ENCODE results near the gene TMEM116.

TMEM116 gene

DNA sequence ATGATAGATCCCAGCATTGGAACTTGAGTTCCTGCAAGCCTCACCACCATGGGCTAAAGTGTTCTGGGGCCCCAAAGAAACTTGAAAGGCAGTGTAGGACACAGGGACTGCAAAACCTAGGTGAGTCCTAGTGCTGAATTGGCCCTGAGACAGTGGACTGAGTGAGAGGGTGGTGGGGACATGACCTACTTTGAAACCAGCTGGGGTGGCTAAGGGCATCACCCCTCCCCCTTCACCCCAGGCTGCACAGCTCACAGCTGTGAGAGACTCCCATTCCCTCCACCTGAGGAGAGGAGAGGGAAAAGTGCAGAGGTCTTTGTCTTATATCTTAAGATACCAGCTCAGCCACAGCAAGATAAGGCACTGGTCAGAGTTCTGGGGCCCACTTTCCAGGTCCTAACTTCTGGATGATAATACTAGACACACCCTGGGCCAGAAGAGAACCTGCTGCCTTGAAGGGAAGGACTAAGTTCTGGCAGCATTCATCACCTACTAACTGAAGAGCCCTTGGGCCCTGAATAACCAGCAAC is 108.5 kb downstream of the TMEM116 start:
- H3K36me3 ChIP-seq (ENCODE audit: control insufficient read depth, insufficient read depth, low read length), result no peaks in the 10 kb centered on the region
- H3K4me1 ChIP-seq (ENCODE audit: control insufficient read depth, insufficient read depth, low read length), result no peaks in the 10 kb centered on the region
- H3K27ac ChIP-seq (ENCODE audit: low read length), result no peak overlapping the region
- H3K9me3 ChIP-seq (ENCODE audit: control insufficient read depth, insufficient read depth, low read length), result no peaks in the 10 kb centered on the region
- H3K27me3 ChIP-seq (ENCODE audit: control insufficient read depth, insufficient read depth, low read length), result no peaks in the 10 kb centered on the region
- no peak overlapping the region for H3K4me3 ChIP-seq (ENCODE audit: low read length)
- no peak for DNase-seq (ENCODE audit: low read depth, low spot score)

GRCh38 chr12:111901182-111901581 is 111.8 kb downstream of the TMEM116 start:
- H3K27me3 ChIP-seq (ENCODE audit: control insufficient read depth, insufficient read depth, low read length), result no peaks in the 10 kb centered on the region
- no peak for DNase-seq (ENCODE audit: low read depth, low spot score)
- H3K27ac ChIP-seq (ENCODE audit: low read length), result no peak overlapping the region
- H3K9me3 ChIP-seq (ENCODE audit: control insufficient read depth, insufficient read depth, low read length), result no peaks in the 10 kb centered on the region
- peaks cover 3% of the 10 kb centered on the region; the same call in 1 of the 2 replicates for H3K36me3 ChIP-seq (ENCODE audit: control insufficient read depth, insufficient read depth, low read length)
- no CpG with 5 or more reads among the region's 4 CpGs for WGBS (ENCODE audit: insufficient coverage, insufficient read length)
- H3K4me1 ChIP-seq (ENCODE audit: control insufficient read depth, insufficient read depth, low read length), result no peaks in the 10 kb centered on the region
- no peak overlapping the region for H3K4me3 ChIP-seq (ENCODE audit: low read length)

- Histone ChIP-seq H3K4me1 (ENCODE audit: control insufficient read depth, insufficient read depth, low read length) (no peaks in the 10 kb centered on the region), H3K4me3 (ENCODE audit: low read length) (no peak overlapping the region), H3K36me3 (ENCODE audit: control insufficient read depth, insufficient read depth, low read length) (peaks cover 15% of the 10 kb centered on the region; the same call in 1 of the 2 replicates), H3K27ac (ENCODE audit: low read length) (no peak overlapping the region), H3K27me3 (ENCODE audit: control insufficient read depth, insufficient read depth, low read length) (no peaks in the 10 kb centered on the region), H3K9me3 (ENCODE audit: control insufficient read depth, insufficient read depth, low read length) (no peaks in the 10 kb centered on the region)
- DNase-seq (ENCODE audit: low read depth, low spot score), result no peak
- no CpG with 5 or more reads among the region's 5 CpGs for WGBS (ENCODE audit: insufficient coverage, insufficient read length)
Observed at GRCh38 chr12:111894556-111894955, 118.4 kb downstream of the TMEM116 start.

DNA sequence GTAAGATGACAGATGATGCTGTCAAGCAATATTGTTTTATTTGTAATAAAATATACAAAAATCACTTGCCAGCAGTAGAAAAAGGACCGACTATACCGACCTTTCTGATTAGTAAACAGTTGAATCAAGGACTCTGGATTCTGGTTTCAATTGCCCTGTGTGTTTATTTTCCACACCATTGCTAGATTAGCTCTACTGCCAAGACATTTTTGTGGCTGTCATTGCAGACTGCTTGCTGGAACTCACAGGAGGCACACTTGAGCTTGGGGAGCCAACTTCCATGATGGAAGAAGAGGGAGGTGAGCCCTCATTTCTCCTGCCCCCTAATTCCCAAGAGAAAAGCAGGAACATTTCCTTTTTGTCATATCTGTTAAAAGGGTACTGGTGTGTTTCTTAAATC is 119.7 kb downstream of the TMEM116 start:
- Histone ChIP-seq H3K27me3 (ENCODE audit: control insufficient read depth, insufficient read depth, low read length) (no peaks in the 10 kb centered on the region), H3K4me1 (ENCODE audit: control insufficient read depth, insufficient read depth, low read length) (no peaks in the 10 kb centered on the region), H3K9me3 (ENCODE audit: control insufficient read depth, insufficient read depth, low read length) (no peaks in the 10 kb centered on the region), H3K27ac (ENCODE audit: low read length) (no peak overlapping the region), H3K36me3 (ENCODE audit: control insufficient read depth, insufficient read depth, low read length) (peaks cover 16% of the 10 kb centered on the region; the same call in 1 of the 2 replicates), H3K4me3 (ENCODE audit: low read length) (no peak overlapping the region)
- no CpG with 5 or more reads among the region's 2 CpGs for WGBS (ENCODE audit: insufficient coverage, insufficient read length)
- DNase-seq (ENCODE audit: low read depth, low spot score), result no peak

DNA sequence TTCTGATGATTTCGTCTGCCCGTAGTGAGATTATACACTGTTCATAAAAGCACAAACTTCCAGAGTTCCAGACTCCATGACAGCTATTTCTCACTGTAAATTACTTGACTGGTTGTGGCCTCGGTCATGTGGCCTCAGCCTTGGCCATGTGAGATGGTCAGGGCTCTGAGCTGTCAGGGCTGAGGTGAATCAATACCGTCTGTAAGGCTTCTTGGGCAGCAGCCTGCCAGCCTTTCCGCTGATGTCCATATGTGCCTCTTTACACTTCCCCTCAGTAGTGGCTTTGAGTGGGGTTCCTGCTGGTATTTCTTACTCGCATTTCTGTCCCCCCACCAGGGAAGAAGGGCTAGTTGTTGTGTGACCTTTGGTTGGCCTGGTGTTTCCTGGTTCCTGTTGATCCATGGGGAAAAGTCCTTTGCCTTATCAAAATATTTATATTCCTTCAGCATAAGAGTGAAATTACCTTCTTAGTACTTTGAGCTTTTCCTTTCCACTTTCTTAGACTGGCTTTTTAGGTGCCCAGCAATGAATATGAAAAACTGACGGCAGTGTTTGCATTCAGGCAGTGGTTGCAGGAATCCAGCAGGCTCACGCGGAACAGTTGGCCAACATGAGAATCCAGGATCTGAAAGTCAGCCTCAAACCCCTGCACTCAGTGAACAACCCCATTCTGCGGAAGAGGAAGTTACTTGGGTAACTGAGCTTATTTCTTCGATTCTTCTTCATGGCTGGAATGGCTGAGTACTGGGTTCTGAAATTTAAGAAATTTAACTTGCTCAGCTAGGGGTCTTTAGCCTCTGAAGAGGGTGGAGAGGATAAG is 124.8 kb downstream of the TMEM116 start:
- H3K4me1 ChIP-seq (ENCODE audit: control insufficient read depth, insufficient read depth, low read length), result no peaks in the 10 kb centered on the region
- no peaks in the 10 kb centered on the region for H3K9me3 ChIP-seq (ENCODE audit: control insufficient read depth, insufficient read depth, low read length)
- DNase-seq (ENCODE audit: low read depth, low spot score), result no peak
- no peaks in the 10 kb centered on the region for H3K27me3 ChIP-seq (ENCODE audit: control insufficient read depth, insufficient read depth, low read length)
- no peak overlapping the region for H3K4me3 ChIP-seq (ENCODE audit: low read length)
- H3K27ac ChIP-seq (ENCODE audit: low read length), result no peak overlapping the region
- WGBS (ENCODE audit: insufficient coverage, insufficient read length), result no CpG with 5 or more reads among the region's 11 CpGs
- peaks cover 32% of the 10 kb centered on the region; the same call in 1 of the 2 replicates for H3K36me3 ChIP-seq (ENCODE audit: control insufficient read depth, insufficient read depth, low read length)

- WGBS (ENCODE audit: insufficient coverage, insufficient read length), result no CpG with 5 or more reads among the region's 7 CpGs
- no peak for DNase-seq (ENCODE audit: low read depth, low spot score)
- Histone ChIP-seq H3K27me3 (ENCODE audit: control insufficient read depth, insufficient read depth, low read length) (no peaks in the 10 kb centered on the region), H3K9me3 (ENCODE audit: control insufficient read depth, insufficient read depth, low read length) (no peaks in the 10 kb centered on the region), H3K36me3 (ENCODE audit: control insufficient read depth, insufficient read depth, low read length) (peaks cover 30% of the 10 kb centered on the region; the same call in 1 of the 2 replicates), H3K4me3 (ENCODE audit: low read length) (no peak overlapping the region), H3K4me1 (ENCODE audit: control insufficient read depth, insufficient read depth, low read length) (no peaks in the 10 kb centered on the region), H3K27ac (ENCODE audit: low read length) (no peak overlapping the region)
Observed at GRCh38 chr12:111886662-111887545, 126.1 kb downstream of the TMEM116 start.

GRCh38 chr12:111881716-111882115 is 131.2 kb downstream of the TMEM116 start:
- Histone ChIP-seq H3K27me3 (ENCODE audit: control insufficient read depth, insufficient read depth, low read length) (no peaks in the 10 kb centered on the region), H3K4me3 (ENCODE audit: low read length) (no peak overlapping the region), H3K27ac (ENCODE audit: low read length) (no peak overlapping the region), H3K9me3 (ENCODE audit: control insufficient read depth, insufficient read depth, low read length) (no peaks in the 10 kb centered on the region), H3K4me1 (ENCODE audit: control insufficient read depth, insufficient read depth, low read length) (no peaks in the 10 kb centered on the region), H3K36me3 (ENCODE audit: control insufficient read depth, insufficient read depth, low read length) (peaks cover 25% of the 10 kb centered on the region; the same call in 1 of the 2 replicates)
- no CpG with 5 or more reads among the region's 1 CpG for WGBS (ENCODE audit: insufficient coverage, insufficient read length)
- DNase-seq (ENCODE audit: low read depth, low spot score), result no peak

Measured in iPS DF 6.9 (cell line).